GM21786 (cell line): ENCODE data around the gene ACSF2.

Experiments used
- ATAC-seq: cut with Tn5 transposase; IDR thresholded peaks from one replicate; pipeline ENCODE4 v1.9.1; 2021; ENCODE audit not compliant: unreplicated experiment

The ACSF2 gene

GRCh38 chr17:50520483-50520882 lies 94.5 kb downstream of the ACSF2 start:
- ATAC-seq: no peak

DNA sequence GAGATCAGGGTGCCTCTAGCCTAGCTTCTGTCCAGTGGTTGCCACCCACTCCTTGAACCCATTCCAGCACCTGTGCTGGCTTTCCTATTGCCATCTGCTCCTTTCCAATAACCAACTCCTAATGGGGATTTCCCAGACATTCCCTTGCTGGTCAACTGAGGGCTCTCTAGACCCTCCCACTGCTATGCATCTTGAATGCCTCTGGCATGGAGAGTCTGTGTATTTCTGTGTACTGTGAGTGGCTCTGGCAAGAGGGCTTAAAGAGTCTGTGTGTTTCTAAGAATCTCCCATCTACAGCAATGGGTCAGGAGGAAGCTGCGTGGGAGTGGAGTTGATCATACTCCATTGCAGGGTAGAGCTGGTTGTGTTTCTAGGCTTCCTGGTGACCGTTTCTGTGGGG lies 95.5 kb downstream of the ACSF2 start:
- no peak for ATAC-seq

GRCh38 chr17:50522766-50523165 lies 96.7 kb downstream of the ACSF2 start:
- ATAC-seq: no peak

DNA sequence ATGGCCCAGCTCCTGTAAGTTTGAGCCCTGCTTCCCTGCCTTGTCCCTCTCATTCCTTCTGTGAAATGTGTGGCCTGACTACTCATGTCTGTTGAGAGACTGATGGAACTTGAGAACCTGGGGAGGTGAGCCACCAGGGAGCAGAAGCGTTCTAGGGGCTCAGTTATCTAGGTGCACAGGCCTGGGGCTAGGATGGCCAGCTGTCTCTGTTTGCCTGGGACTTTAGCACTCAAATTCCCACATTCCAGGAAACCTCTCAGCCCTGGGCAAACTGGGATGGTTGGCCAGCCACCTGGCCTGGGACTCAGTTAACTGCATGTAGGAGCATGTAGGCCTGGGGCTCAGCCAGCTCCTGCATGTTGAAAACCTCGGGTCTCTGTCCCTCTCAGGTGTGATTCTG lies 97.2 kb downstream of the ACSF2 start:
- ATAC-seq: no peak
